GM23338 (cell line): Measurements from ENCODE around the gene ZNF397. TPM values are rescaled to one million over a fixed set of nuclear protein-coding genes. Genes with fewer than 3 reads are reported as not detected.

Source experiments
- ATAC-seq: fragments of 200-7000 bp; cut with Tn5 transposase; 3 replicates; pipeline ENCODE4 v1.9.1; 2020
- DNase-seq: peaks from one replicate; pipeline ENCODE4 v3.0.0-alpha.2; 2015; ENCODE audit warnings: low spot score
- H2AFZ ChIP-seq: fragments of 200-600 bp; sonication (generic); 2 replicates; pipeline ENCODE4 v1.8.0; 2016; ENCODE audit warnings: antibody characterized with exemption, mild to moderate bottlenecking, moderate library complexity
- H3F3A ChIP-seq: fragments of 200-600 bp; sonication (generic); replicated peaks from 2 replicates; pipeline ENCODE4 v1.8.0; 2017; ENCODE audit warnings: antibody characterized with exemption, mixed run types, low read depth
- H3K27ac ChIP-seq: fragments of 200-600 bp; sonication (generic); 2 replicates; pipeline ENCODE4 v1.6.1; 2016; ENCODE audit warnings: low read depth
- H3K27me3 ChIP-seq: fragments of 200-600 bp; sonication (generic); 2 replicates; pipeline ENCODE4 v1.8.0; 2016; ENCODE audit warnings: mild to moderate bottlenecking, mixed run types, moderate library complexity; ENCODE audit not compliant: insufficient read depth
- H3K36me3 ChIP-seq: fragments of 200-600 bp; sonication (generic); 2 replicates; pipeline ENCODE4 v1.8.0; 2016; ENCODE audit warnings: mild to moderate bottlenecking; ENCODE audit not compliant: insufficient read depth
- H3K4me1 ChIP-seq: fragments of 200-600 bp; sonication (generic); 2 replicates; pipeline ENCODE4 v1.8.0; 2016; ENCODE audit warnings: mild to moderate bottlenecking, moderate library complexity; ENCODE audit not compliant: insufficient read depth
- H3K4me2 ChIP-seq: fragments of 200-600 bp; sonication (generic); 2 replicates; pipeline ENCODE4 v1.7.1; 2017; ENCODE audit warnings: mixed run types
- H3K4me3 ChIP-seq: fragments of 200-600 bp; sonication (generic); 2 replicates; pipeline ENCODE4 v1.6.1; 2016; ENCODE audit warnings: mixed run types
- H3K79me2 ChIP-seq: fragments of 200-600 bp; sonication (generic); replicated peaks from 2 replicates; pipeline ENCODE4 v1.8.0; 2017; ENCODE audit warnings: mild to moderate bottlenecking; ENCODE audit not compliant: insufficient read depth
- H3K9me2 ChIP-seq: fragments of 200-600 bp; sonication (generic); 2 replicates; pipeline ENCODE4 v1.8.0; 2017; ENCODE audit not compliant: insufficient read depth
- H4K20me1 ChIP-seq: fragments of 200-600 bp; sonication (generic); replicated peaks from 2 replicates; pipeline ENCODE4 v1.8.0; 2017; ENCODE audit warnings: mild to moderate bottlenecking; ENCODE audit not compliant: insufficient read depth
- H3K27ac Mint-ChIP-seq: 2 replicates; pipeline ENCODE4 v1.8.0; 2020; ENCODE audit warnings: inconsistent platforms, mild to moderate bottlenecking, moderate library complexity, mixed read lengths
- H3K27me3 Mint-ChIP-seq: 3 replicates; pipeline ENCODE4 v1.8.0; 2022; ENCODE audit warnings: low read depth, mild to moderate bottlenecking, moderate library complexity, mixed read lengths, inconsistent platforms; ENCODE audit not compliant: insufficient read depth, poor library complexity
- H3K36me3 Mint-ChIP-seq: 3 replicates; pipeline ENCODE4 v1.8.0; 2021; ENCODE audit warnings: low read depth, mild to moderate bottlenecking, inconsistent platforms, moderate library complexity, mixed read lengths
- H3K4me1 Mint-ChIP-seq: 3 replicates; pipeline ENCODE4 v1.8.0; 2020; ENCODE audit warnings: mild to moderate bottlenecking, inconsistent platforms, mixed read lengths
- H3K4me3 Mint-ChIP-seq: 3 replicates; pipeline ENCODE4 v1.8.0; 2021; ENCODE audit warnings: moderate library complexity, mild to moderate bottlenecking, inconsistent platforms, mixed read lengths
- H3K9me3 Mint-ChIP-seq: 3 replicates; pipeline ENCODE4 v1.8.0; 2020; ENCODE audit warnings: moderate library complexity, mild to moderate bottlenecking, inconsistent platforms, mixed read lengths
- ETS1 ChIP-seq: IDR thresholded peaks from 2 replicates; pipeline ENCODE4 v1.6.1; 2016; ENCODE audit warnings: antibody characterized with exemption
- EZH2phosphoT487 ChIP-seq: fragments of 200-600 bp; sonication (generic); IDR thresholded peaks from one replicate; pipeline ENCODE4 v1.8.1; 2018; ENCODE audit warnings: antibody characterized with exemption; ENCODE audit not compliant: unreplicated experiment
- JUNB ChIP-seq: IDR thresholded peaks from one replicate; pipeline ENCODE4 v1.6.1; 2016; ENCODE audit warnings: antibody characterized with exemption; ENCODE audit not compliant: unreplicated experiment
- POLR2AphosphoS5 ChIP-seq: IDR thresholded peaks from 2 replicates; pipeline ENCODE4 v1.6.1; 2016; ENCODE audit warnings: antibody characterized with exemption, low read depth
- REST ChIP-seq: IDR thresholded peaks from one replicate; pipeline ENCODE4 v1.6.1; 2018; ENCODE audit warnings: antibody characterized with exemption; ENCODE audit not compliant: unreplicated experiment
- STAT1 ChIP-seq: IDR thresholded peaks from one replicate; pipeline ENCODE4 v1.6.1; 2016; ENCODE audit warnings: antibody characterized with exemption; ENCODE audit not compliant: unreplicated experiment
- ZNF114 ChIP-seq: fragments of 250-450 bp; sonication (Bioruptor Pico); IDR thresholded peaks from 2 replicates; pipeline ENCODE4 v1.5.0; 2020; ENCODE audit warnings: mild to moderate bottlenecking, moderate library complexity
- ZNF331 ChIP-seq: fragments of 250-450 bp; sonication (Bioruptor Pico); IDR thresholded peaks from 2 replicates; pipeline ENCODE4 v1.5.0; 2020; ENCODE audit warnings: low read depth, mild to moderate bottlenecking, moderate library complexity
- ZNF462 ChIP-seq: fragments of 250-450 bp; sonication (Bioruptor Pico); IDR thresholded peaks from 2 replicates; pipeline ENCODE4 v1.5.0; 2020; ENCODE audit warnings: mild to moderate bottlenecking, moderate library complexity
- polyA plus RNA-seq: library from polyadenylated mRNA; unstranded; fragments of >200 nt; fragmentation: Nextera tagmentation; extraction: Ambion mirVana; gene quantifications from 2 replicates; pipeline ENCODE4 v1.2.1, GENCODE V29; 2016
- total RNA-seq: library from RNA; depleted of rRNA; stranded (reverse); fragments of >200 nt; shearing (Covaris generic); gene quantifications from 2 replicates; pipeline ENCODE4 v1.2.3, GENCODE V29; 2014

ZNF397 gene
- total and polyA plus RNA-seq, 2 experiments from 2014 or later: 19.1 to 48.6 TPM

GRCh38 chr18:35236571-35237363 lies 4.1 kb upstream of the ZNF397 start:
- TF ChIP-seq EZH2phosphoT487: no peak
- TF ChIP-seq JUNB: no peak
- TF ChIP-seq ETS1: no peak
- TF ChIP-seq ZNF331 (CRISPR knock-in tag): no peak
- TF ChIP-seq POLR2AphosphoS5: no peak
- TF ChIP-seq ZNF114 (CRISPR knock-in tag): no peak
- no peak for TF ChIP-seq REST
- TF ChIP-seq ZNF462 (CRISPR knock-in tag): no peak
- no peak for TF ChIP-seq STAT1
- Histone ChIP-seq H3K4me1 (no peaks in the 10 kb centered on the region), H2AFZ (no peak overlapping the region), H3K9me2 (no peaks in the 10 kb centered on the region), H3K4me2 (no peak overlapping the region), H3K36me3 (no peaks in the 10 kb centered on the region), H3K27ac (no peak overlapping the region), H4K20me1 (no peaks in the 10 kb centered on the region), H3F3A (no peaks in the 10 kb centered on the region), H3K27me3 (no peaks in the 10 kb centered on the region), H3K4me3 (no peak overlapping the region), H3K79me2 (peaks cover 5% of the 10 kb centered on the region)
- Mint-ChIP-seq H3K9me3 (no peaks in the 10 kb centered on the region), H3K36me3 (peaks cover 4% of the 10 kb centered on the region; the same call in 1 of the 3 replicates), H3K27ac (no peak overlapping the region), H3K4me1 (no peaks in the 10 kb centered on the region), H3K4me3 (no peak overlapping the region), H3K27me3 (peaks cover 2% of the 10 kb centered on the region)
- no peak for ATAC-seq
- DNase-seq: no peak
